ENCODE data around the gene NRP1.

NRP1 gene

GRCh38 chr10:33368086-33368485, 33.6 kb upstream of the NRP1 start (continued):
- no peak for TF ChIP-seq GLIS3 (CRISPR knock-in tag; IDR thresholded peaks at IDR 0.05)

- peak; percentile 81 for ATAC-seq
- TF ChIP-seq CSDC2 (CRISPR knock-in tag; IDR thresholded peaks at IDR 0.05) (no peak), ISL1 (CRISPR knock-in tag; IDR thresholded peaks at IDR 0.05) (no peak), ZNF565 (CRISPR knock-in tag; conservative IDR thresholded peaks at IDR 0.05; ENCODE audit: low read depth) (no peak), ARNTL (CRISPR knock-in tag; IDR thresholded peaks at IDR 0.05; ENCODE audit: borderline replicate concordance, low read depth) (no peak), ZFP30 (CRISPR knock-in tag; IDR thresholded peaks at IDR 0.05) (no peak), TCF4 (CRISPR knock-in tag; IDR thresholded peaks at IDR 0.05; ENCODE audit: borderline replicate concordance) (no peak), GLIS3 (CRISPR knock-in tag; IDR thresholded peaks at IDR 0.05) (no peak), TOX (CRISPR knock-in tag; IDR thresholded peaks at IDR 0.05; ENCODE audit: borderline replicate concordance) (no peak), POU6F1 (CRISPR knock-in tag; IDR thresholded peaks at IDR 0.05; ENCODE audit: borderline replicate concordance, low read depth) (no peak)
- TF ChIP-seq, protein P1, sequence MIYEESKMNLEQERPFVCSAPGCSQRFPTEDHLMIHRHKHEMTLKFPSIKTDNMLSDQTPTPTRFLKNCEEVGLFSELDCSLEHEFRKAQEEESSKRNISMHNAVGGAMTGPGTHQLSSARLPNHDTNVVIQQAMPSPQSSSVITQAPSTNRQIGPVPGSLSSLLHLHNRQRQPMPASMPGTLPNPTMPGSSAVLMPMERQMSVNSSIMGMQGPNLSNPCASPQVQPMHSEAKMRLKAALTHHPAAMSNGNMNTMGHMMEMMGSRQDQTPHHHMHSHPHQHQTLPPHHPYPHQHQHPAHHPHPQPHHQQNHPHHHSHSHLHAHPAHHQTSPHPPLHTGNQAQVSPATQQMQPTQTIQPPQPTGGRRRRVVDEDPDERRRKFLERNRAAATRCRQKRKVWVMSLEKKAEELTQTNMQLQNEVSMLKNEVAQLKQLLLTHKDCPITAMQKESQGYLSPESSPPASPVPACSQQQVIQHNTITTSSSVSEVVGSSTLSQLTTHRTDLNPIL (CRISPR knock-in tag; IDR thresholded peaks at IDR 0.05; ENCODE audit: low read depth): no peak
These were observed 31.5 kb upstream of the NRP1 start for GRCh38 chr10:33365871-33366411.

DNA sequence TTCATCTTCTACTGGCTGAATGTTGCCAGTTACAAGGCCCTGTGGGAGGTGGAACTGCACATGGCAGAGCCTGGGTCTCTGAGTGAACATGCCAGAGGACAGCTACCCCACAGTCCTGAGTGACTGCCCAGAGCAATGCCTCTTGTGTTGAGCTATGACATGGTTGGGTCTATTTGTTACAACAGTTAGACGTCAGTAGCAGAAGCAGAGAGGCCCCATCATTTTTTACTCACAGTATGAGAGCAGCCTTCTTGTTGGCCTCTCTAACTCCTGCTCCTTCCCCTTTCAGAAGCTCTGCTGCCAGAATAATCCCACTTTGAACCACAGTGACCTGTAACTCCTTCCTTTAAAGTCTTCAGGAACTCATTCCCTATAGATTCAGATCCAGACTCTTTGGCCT, 30.8 kb upstream of the NRP1 start:
- TF ChIP-seq RARB (CRISPR knock-in tag; IDR thresholded peaks at IDR 0.05): no peak
- TF ChIP-seq, protein P2, sequence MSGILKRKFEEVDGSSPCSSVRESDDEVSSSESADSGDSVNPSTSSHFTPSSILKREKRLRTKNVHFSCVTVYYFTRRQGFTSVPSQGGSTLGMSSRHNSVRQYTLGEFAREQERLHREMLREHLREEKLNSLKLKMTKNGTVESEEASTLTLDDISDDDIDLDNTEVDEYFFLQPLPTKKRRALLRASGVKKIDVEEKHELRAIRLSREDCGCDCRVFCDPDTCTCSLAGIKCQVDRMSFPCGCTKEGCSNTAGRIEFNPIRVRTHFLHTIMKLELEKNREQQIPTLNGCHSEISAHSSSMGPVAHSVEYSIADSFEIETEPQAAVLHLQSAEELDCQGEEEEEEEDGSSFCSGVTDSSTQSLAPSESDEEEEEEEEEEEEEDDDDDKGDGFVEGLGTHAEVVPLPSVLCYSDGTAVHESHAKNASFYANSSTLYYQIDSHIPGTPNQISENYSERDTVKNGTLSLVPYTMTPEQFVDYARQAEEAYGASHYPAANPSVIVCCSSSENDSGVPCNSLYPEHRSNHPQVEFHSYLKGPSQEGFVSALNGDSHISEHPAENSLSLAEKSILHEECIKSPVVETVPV (CRISPR knock-in tag; IDR thresholded peaks at IDR 0.05): no peak
- ATAC-seq: no peak

DNA sequence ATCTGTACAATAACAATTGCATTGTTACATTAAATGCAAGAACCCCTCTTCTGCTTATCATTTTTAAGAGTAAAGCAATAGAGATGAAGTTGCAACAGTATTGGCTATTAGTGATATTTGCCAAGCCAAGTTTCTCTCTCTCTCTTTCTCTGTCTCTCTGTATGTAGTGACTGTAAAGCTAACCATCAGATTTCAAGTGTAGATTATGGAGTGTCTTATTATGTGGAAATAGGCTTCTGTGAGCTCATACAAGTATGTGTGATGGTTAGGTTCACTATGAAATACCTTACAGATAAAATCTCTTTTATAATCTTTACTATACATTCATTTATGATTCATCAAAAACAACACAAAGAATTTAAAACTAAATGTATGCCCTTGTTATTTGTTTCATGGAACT, 28.6 kb upstream of the NRP1 start:
- TF ChIP-seq ZFP30 (CRISPR knock-in tag; IDR thresholded peaks at IDR 0.05) (no peak), PPARA (CRISPR knock-in tag; IDR thresholded peaks at IDR 0.05; ENCODE audit: borderline replicate concordance) (no peak), ESRRG (CRISPR knock-in tag; IDR thresholded peaks at IDR 0.05) (no peak), ZNF70 (CRISPR knock-in tag; IDR thresholded peaks at IDR 0.05) (no peak), GLIS3 (CRISPR knock-in tag; IDR thresholded peaks at IDR 0.05) (no peak), RARB (CRISPR knock-in tag; IDR thresholded peaks at IDR 0.05) (no peak), BACH2 (CRISPR knock-in tag; IDR thresholded peaks at IDR 0.05; ENCODE audit: borderline replicate concordance) (no peak), CSDC2 (CRISPR knock-in tag; IDR thresholded peaks at IDR 0.05) (no peak), POU6F1 (CRISPR knock-in tag; IDR thresholded peaks at IDR 0.05; ENCODE audit: borderline replicate concordance, low read depth) (no peak), ZNF565 (CRISPR knock-in tag; conservative IDR thresholded peaks at IDR 0.05; ENCODE audit: low read depth) (no peak), SNAI2 (CRISPR knock-in tag; IDR thresholded peaks at IDR 0.05) (no peak), ISL1 (CRISPR knock-in tag; IDR thresholded peaks at IDR 0.05) (no peak), PATZ1 (CRISPR knock-in tag; IDR thresholded peaks at IDR 0.05; ENCODE audit: borderline replicate concordance) (no peak), OSR1 (CRISPR knock-in tag; IDR thresholded peaks at IDR 0.05) (no peak), TOX (CRISPR knock-in tag; IDR thresholded peaks at IDR 0.05; ENCODE audit: borderline replicate concordance) (no peak), ARNTL (CRISPR knock-in tag; IDR thresholded peaks at IDR 0.05; ENCODE audit: borderline replicate concordance, low read depth) (no peak), ZNF8 (CRISPR knock-in tag; IDR thresholded peaks at IDR 0.05) (no peak)
- TF ChIP-seq, protein P2 (CRISPR knock-in tag; IDR thresholded peaks at IDR 0.05): no peak
- TF ChIP-seq, protein P1 (CRISPR knock-in tag; IDR thresholded peaks at IDR 0.05; ENCODE audit: low read depth): no peak
- TF ChIP-seq, protein P3, sequence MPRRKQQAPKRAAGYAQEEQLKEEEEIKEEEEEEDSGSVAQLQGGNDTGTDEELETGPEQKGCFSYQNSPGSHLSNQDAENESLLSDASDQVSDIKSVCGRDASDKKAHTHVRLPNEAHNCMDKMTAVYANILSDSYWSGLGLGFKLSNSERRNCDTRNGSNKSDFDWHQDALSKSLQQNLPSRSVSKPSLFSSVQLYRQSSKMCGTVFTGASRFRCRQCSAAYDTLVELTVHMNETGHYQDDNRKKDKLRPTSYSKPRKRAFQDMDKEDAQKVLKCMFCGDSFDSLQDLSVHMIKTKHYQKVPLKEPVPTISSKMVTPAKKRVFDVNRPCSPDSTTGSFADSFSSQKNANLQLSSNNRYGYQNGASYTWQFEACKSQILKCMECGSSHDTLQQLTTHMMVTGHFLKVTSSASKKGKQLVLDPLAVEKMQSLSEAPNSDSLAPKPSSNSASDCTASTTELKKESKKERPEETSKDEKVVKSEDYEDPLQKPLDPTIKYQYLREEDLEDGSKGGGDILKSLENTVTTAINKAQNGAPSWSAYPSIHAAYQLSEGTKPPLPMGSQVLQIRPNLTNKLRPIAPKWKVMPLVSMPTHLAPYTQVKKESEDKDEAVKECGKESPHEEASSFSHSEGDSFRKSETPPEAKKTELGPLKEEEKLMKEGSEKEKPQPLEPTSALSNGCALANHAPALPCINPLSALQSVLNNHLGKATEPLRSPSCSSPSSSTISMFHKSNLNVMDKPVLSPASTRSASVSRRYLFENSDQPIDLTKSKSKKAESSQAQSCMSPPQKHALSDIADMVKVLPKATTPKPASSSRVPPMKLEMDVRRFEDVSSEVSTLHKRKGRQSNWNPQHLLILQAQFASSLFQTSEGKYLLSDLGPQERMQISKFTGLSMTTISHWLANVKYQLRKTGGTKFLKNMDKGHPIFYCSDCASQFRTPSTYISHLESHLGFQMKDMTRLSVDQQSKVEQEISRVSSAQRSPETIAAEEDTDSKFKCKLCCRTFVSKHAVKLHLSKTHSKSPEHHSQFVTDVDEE (CRISPR knock-in tag; IDR thresholded peaks at IDR 0.05): no peak
- ATAC-seq: no peak
